Femur (tissue), 1 donor: Measurements from ENCODE around the gene CTCFL.

Experiments
- DNase-seq: peaks from one replicate; pipeline ENCODE4 v3.0.0-alpha.2; 2017

The CTCFL gene

DNA sequence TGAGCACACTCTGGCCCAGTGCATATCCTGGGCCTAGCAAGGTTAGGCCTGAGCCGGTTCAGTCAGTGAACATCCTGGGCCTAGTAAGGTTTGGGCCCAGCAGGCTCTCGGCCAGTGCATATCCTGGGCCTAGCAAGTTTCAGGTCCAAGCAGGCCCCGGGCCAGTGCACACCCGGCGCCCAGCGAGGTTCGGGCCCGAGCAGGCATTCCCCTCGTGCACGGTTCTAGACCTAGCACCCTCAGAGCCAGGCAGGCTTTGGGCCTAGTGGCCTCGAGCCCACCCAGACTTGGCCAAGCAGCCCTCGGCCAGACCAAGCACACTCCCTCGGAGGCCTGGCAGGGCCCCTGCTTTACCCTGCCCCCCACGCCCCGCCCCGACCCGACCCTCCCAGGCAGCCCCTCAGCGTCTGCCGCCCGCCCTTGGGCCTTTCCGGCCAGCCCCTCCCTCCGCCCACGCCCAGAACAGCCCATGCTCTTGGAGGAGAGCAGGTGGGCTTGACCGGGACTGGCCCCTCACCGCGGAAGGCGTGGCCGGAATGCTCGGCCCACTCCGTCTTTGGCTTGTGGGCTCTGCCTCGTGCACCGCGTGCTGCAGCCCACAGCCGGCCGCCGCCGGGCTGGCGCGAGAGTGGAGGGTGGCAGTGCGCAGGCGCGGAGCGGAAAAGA is at the start of gene CTCFL:
CTCFL (minus strand) TSS at position 630 of the 666 bp plus-strand sequence. CDS start 935 bp downstream, outside the sequence.
- no peak for DNase-seq

GRCh38 chr20:57573894-57574293 is 49.0 kb upstream of the CTCFL start:
- DNase-seq: no peak

DNA sequence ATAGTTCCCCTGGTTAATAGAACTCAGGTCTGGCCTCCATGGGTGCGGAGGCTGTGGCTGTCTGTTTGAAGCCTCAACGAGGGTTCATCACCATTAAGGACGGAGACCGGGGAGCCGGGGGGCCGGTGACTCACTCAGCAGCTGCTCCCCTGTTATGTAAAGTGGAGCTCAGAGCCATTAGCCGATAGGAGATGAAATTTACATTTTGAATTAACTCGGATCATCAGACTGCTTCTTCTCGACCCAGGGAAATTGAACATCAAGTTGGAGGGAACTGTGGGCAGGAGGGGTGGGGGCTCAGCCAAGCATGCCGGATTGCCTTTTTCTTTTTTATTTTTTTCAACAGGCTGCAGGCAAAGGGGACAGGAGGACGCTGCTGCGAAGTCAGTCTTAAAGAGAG is 48.3 kb upstream of the CTCFL start:
- DNase-seq: no peak

- DNase-seq: no peak
Observed at GRCh38 chr20:57571782-57572416, 47.0 kb upstream of the CTCFL start.

- DNase-seq: no peak
Observed at GRCh38 chr20:57570920-57571319, 46.0 kb upstream of the CTCFL start.

DNA sequence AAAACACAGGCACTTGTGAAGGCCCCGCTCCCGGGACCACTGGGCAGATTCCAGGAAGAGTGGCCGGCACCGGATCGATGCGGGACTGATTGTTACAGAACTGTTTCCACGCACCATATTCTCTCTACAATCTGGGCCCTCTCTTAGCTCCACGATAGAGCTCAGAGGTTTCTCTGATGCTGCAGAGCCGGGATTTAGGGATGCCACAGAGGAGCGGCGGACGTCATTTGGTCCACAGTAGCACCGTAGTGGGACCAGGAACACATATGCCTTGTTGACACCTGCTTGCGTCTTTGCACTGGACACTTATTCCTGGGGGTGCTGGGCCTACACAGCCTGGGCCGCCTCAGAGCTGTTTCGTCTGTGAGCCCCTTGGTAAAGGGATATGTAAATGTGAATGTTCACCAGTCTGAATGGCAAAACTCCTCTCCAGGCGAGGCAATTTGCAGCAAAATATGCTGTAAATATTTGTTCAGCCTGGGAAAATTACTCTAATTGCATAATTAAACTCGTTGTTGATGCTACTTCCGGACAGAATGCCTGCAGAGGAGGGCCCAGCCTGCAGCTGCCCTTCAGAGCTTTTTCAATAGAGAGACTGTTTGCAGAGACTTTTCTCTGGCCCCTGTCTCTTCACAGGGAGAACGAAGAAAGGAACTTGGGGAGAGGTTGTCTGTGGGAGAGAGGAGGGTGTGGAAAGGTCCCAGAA is 45.4 kb upstream of the CTCFL start:
- no peak for DNase-seq

DNA sequence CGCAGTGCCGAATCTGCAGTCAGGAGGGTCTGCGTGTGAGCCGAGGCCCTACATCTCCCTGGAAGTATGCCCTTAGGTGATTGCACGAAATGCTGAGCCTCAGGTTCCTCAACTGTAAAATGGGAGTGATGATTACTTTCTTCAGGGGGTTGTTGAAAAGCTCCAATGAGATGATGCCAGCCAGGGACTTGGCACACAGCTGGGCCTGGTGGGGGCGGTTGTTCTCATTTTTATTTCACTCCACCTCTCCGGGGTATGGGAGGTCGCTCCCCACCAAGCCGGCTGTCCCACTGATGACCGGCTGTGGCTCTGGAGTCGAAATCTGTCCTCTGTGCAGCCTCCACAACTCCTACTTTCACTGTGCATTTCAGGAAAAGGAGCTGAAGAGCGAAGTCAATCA is 44.0 kb upstream of the CTCFL start:
- no peak for DNase-seq

DNA sequence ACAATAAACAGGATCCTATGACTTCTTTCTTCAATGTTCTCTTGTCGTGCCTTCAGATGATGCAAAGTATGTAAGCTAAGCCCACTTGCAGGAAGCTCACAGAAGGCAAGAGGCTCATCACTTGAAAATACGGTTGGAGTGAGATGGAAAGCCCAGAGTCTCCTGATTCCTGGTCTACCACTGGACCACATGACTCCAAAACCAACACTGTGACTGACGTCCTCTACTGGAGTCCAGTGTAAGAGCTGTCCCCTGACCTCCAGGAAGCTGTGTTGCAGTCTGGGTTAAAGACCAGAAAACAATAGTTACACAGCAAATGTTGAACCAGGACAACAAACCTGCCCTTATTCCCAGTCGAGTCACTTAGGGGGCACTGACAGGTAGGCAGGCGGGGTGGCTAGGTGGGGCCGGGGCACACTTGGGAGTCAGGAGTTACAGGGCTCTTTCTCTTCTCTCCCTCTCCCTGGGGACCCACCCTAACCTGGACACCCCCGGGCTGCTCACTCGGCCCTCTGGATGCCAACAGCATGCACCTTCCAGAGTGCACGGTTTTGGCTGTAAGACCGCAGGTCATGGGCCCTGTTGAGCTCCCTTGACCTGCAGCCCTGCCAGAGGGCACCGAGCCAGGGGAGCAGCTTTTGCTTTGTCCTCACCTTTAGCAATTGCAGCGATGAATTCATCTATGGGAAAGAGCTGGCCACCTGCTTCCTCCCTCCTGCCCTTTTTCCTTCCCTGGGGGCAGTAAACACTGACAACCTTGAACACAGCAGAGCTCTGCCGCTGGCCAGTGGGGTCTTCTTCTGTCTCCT is 43.4 kb upstream of the CTCFL start:
- no peak for DNase-seq

DNA sequence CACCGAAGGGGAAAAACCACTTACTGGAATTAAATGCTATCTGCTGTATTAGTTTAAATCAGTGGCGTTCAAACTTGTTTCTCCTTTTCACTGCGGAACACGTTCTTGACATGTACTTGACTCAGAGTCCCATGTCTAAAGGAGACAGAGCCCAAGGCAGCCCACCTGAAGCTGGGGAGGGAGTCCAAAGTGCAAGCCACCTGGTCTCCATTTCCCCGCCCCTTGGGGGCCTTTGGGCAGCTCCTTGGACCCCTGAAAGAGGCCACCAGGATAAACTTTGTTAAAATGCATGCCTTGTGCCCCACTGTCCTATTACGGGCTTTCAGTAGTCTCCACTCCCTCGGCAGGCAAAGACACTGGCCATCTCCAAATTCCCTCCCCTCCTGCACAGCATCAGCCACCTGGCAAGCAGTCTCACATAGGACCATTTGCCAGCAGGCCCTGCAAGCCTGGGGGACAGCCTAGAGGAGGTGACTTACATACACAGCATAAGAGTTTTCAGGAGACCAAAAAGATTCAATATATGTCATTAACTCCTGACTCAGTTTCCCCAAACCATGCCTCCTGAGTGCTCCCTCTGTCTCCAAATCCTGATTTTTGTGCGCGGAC is 42.6 kb upstream of the CTCFL start:
- DNase-seq: no peak

- DNase-seq: no peak
Observed at GRCh38 chr20:57566803-57567459, 42.0 kb upstream of the CTCFL start.

GRCh38 chr20:57566399-57566798 is 41.5 kb upstream of the CTCFL start:
- DNase-seq: no peak

- DNase-seq: no peak
Observed at GRCh38 chr20:57564951-57565642, 40.2 kb upstream of the CTCFL start.

GRCh38 chr20:57564180-57564802 is 39.4 kb upstream of the CTCFL start:
- DNase-seq: no peak

GRCh38 chr20:57563522-57563921 is 38.6 kb upstream of the CTCFL start:
- DNase-seq: no peak

DNA sequence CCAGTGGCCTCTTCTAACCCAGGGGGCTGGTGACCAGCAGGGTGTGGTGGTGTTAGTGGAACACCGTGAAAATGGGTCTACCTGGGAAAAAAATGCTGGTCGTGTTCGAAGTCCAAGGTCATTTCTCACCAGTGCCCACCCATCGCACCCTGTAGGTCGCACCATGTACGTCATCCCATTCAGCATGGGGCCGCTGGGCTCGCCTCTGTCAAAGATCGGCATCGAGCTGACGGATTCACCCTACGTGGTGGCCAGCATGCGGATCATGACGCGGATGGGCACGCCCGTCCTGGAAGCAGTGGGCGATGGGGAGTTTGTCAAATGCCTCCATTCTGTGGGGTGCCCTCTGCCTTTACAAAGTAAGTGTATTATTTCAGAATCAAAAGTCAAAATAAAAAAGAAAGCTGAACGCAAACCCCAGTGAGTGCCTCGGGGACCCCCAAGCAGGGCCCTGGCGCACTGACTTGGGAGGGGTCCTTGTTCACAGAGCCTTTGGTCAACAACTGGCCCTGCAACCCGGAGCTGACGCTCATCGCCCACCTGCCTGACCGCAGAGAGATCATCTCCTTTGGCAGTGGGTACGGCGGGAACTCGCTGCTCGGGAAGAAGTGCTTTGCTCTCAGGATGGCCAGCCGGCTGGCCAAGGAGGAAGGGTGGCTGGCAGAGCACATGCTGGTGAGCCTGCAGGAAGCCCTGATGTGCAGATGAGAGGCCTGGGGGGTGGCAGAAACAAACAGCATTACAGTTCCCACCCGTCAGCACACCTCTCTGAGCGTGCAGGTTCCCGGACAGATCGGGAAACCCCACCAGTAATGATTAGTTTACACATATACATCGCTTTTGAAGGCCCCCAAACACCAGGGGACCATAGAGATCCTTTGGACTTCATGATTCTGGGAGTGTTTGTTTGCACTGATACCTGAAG is 37.9 kb upstream of the CTCFL start:
- DNase-seq: no peak

GRCh38 chr20:57561356-57562279 is 36.7 kb upstream of the CTCFL start:
- DNase-seq: no peak

- DNase-seq: peak; percentile 72
Observed at GRCh38 chr20:57560554-57561355, 35.8 kb upstream of the CTCFL start, which contains the start of gene PCK1. Gene PCK1 (plus strand): TSS chr20:57561110. CDS start chr20:57561412, 302 bp downstream.
